EH (cell line): Measurements from ENCODE around the gene SSX2IP.
A peak's percentile ranks its signal among the peaks of the same experiment; 100 is the strongest.

Experiments used
- DNase-seq: peaks from one replicate; pipeline ENCODE4 v3.0.0-alpha.2; 2015; ENCODE audit warnings: low read depth

The SSX2IP gene

DNA sequence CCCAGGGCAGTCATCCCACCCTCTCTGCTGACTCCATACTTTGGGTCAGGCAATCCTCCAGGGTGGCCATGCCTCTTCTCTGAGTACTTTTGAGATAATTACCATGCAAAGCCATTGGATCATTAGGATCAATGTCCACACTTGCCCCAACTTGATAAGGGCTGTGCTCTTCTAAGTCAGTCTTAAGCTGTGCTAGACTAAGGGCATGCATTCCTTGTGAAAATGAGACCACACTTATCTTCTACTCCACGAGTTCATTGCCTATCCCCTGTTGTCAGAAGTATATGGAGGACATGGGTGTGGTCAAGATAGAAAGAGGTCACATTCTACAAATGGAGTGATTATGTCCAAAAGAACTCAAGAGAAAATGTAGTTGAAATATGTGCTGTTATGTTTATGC is 18.9 kb upstream of the SSX2IP start:
- no peak for DNase-seq

DNA sequence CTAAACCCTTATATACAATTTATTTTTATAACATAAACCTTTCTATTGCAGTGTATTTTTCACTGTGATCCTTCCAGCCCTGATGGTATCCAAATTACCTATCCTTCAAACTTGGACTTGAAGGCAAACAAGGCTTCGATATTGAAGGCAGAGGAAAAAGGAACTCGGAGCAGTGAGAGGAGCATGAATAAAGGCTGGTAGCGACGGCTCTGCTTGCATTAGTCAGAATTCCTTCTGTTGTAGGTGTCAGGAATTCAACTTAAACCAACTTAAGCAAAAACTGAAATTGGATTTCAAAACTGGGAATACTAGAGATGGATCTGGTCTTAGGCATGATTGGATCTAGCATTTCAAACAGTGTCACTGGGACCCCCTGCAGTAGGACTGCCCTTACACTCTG is 17.8 kb upstream of the SSX2IP start:
- peak; percentile 34 for DNase-seq

- DNase-seq, result no peak
Measured at GRCh38 chr1:84705513-84705912, 15.3 kb upstream of the SSX2IP start.

GRCh38 chr1:84704872-84705417 is 14.7 kb upstream of the SSX2IP start:
- no peak for DNase-seq

GRCh38 chr1:84703431-84703830 is 13.2 kb upstream of the SSX2IP start:
- DNase-seq, result no peak

GRCh38 chr1:84702143-84702542 is 11.9 kb upstream of the SSX2IP start:
- DNase-seq, result no peak

- no peak for DNase-seq
Measured at GRCh38 chr1:84701376-84701775, 11.1 kb upstream of the SSX2IP start.

- no peak for DNase-seq
Measured at GRCh38 chr1:84700070-84700469, 9.8 kb upstream of the SSX2IP start.

DNA sequence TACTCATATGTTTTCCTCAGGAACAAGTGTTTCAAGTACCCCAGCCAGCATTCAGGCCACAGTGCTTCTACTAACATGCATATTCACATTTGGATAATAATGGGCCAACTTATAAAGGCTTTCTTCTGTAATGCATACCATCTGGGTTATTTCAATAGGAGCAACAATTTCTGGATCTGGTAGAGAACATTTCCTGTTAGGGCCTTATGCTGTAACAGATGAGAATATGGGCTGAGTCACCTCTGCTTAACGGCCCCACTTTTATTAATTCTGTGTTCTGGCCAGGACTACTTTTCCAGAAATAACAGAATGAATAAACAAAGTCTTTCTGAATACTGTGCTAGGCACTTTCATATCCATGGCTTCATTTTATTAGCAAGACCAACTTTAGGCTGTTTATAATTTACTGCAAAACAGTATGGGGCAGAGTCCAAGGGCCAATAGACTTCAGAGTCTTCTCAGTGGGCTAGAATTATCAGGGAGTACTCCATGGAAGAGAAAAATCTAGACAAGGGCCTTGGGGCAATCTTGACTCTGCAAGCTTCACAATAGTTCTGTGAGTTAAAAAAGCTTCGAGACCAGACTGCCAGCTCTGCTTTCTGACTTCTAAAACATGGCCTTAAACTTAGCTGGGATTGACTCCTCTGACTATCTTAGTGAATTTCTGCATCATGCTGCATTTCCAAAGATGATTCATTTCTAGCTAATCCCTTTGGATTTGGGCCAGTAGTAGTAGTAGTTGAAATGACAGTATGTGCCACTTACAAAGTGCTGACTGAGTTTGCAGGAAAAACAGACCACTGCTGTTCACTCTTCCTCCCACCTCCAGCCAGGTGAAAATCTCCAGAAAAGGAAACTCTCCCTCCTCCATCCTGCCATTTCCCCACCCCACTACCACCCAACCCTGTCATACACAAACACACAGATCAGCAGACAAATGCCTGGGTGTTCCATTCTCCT is 8.2 kb upstream of the SSX2IP start:
- peak; percentile 93 for DNase-seq

DNA sequence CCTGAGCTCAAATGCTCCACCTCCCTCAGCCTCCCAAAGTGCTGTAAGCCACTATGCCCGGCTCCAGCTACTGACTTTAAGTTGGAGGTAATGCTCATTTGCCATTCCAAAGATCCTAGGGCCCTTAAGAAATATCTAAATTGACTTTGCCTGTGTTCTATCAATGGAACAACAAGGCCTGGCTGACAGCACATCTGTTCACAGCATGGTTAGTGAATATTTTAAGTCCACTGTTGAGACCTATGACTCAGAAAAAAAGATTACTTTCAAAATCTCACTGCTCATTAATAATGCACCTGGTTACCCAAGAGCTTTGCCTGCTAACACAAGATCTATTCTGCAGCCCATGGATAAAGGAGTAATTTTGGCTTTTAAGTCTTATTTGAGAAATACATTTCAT is 3.5 kb upstream of the SSX2IP start:
- no peak for DNase-seq

DNA sequence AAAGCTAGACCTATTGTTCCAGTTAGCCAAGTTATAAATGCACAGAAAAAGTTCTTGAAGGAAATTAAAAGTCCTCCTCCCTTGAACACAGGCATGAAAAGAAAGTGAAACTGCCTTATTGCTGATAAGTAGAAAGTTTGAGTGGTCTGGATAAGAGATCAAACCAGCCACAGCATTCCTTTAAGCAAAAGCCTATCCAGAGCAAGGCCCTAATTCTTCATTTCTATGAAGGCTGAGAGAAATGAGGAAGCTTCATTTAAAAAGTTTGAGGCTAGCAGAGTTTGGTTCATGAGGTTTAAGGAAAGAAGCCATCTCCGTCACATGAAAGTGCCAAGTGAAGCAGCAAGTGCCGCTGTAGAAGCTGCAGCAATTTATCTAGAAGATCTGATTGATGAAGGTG is 2.7 kb upstream of the SSX2IP start:
- no peak for DNase-seq

DNA sequence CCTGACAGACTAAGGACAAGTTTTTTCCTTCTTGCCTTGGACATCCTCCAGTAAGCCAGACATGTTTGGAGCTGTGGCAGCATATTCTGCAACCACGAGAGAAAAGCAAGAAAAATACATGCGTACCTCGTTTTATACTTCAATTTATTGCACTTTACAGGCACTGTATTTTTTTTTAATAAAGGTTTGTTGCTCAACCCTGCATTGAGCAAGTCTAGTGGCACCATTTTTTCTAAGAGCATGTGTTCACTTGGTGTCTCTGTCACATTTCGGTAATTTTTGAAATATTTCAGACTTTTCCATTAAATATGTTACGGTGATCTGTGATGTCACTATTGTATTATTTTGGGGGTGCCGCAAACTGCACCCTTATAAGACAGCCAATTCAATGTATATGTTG is 2.1 kb upstream of the SSX2IP start:
- DNase-seq, result no peak

DNA sequence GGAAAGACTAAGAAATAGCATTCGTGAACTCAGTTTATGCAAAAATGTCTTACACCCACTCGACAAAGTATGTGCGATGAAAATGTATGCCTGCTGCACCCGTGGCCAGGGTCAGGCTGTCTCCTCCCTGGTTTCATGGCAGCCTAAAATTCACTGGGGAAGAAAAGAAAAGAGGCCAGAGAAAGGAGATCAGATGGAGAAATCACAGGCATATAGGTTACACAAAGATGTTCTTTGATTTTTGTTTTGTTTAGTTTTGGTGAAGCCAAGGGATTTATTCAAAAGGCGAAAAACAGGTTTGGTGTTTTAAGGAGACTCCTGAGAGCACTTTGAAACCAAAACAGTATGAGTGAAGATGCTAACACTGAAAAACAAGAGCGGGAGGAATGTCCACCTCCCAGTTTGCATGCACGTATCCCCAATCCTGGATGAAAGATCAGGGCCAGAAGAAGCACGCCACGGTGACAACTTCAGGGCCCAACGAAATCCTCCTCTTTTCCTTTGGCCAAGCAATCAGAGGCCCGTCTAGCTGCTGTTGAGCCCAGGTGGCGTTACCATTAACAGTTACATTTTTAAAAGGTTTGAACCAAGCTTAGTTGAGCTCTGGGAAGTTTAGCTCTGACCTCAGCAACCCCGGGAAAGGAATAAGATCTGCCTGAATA is 992 bp upstream of the SSX2IP start:
- no peak for DNase-seq

GRCh38 chr1:84689514-84690396 is 506 bp downstream of the SSX2IP start:
- DNase-seq, result peak; percentile 38

DNA sequence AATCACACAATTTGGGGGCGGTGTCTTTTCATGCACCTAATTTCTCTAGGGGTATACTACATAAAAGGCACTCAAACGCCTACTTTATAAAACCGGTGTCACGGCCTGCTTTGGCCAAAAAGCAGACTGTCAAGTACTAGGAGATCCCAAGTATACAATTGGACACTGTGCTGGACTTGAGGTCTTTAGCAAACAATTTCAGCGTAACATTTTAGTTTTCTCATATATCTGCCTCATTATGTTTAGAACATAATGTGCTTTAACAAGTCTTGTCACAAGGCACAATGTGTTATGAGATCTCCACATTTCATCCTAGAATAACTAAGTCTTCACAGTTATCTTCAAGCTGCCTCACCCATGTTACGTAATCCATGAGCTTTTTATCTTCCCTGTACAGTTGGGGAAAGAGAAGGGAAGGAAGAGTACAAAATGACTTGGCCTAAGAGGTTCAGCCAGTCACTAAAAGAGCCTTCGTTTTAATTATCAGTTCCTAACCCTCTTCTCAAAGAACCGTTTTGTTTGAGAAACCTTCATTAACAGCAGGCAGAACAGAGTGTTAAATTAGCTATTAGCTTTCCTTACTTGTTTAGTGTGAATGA is 1.7 kb downstream of the SSX2IP start:
- DNase-seq, result peak; percentile 25

- peak; percentile 79 for DNase-seq
Measured at GRCh38 chr1:84687714-84688462, 2.4 kb downstream of the SSX2IP start.

GRCh38 chr1:84686223-84686622 is 4.0 kb downstream of the SSX2IP start:
- no peak for DNase-seq

DNA sequence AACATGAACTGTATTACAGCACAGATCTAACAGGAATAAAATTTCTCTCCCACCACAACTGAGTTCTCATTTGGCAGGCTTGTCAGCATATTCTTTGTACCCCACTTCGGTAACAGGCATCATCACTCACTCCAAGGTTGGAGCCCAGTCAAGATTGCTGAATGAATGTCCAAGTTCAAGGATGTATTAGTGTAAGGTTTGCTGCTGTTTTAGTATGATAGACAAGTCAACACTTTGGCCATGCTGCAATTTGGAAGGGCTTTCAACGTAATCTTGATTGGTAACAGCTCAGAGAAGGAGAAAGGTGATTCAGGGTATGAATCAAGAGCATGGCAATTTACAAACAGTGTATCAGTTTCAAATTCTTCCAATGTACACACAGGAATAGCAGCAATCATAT is 6.8 kb downstream of the SSX2IP start:
- no peak for DNase-seq

GRCh38 chr1:84682047-84682446 is 8.2 kb downstream of the SSX2IP start:
- DNase-seq, result no peak

GRCh38 chr1:84677415-84678099 is 12.7 kb downstream of the SSX2IP start:
- DNase-seq, result no peak
